WERI-Rb-1 (cell line): ENCODE results near the gene THUMPD3.

Source experiments
- DNase-seq: peaks from one replicate; pipeline ENCODE4 v3.0.0-alpha.2; 2020
- H3K27ac ChIP-seq: fragments of 250-450 bp; sonication (Bioruptor Pico); 2 replicates; pipeline ENCODE4 v1.5.1; 2020; ENCODE audit warnings: mild to moderate bottlenecking, moderate library complexity
- H3K27me3 ChIP-seq: fragments of 250-450 bp; sonication (Bioruptor Pico); 2 replicates; pipeline ENCODE4 v1.5.1; 2021; ENCODE audit warnings: mild to moderate bottlenecking, low read depth, moderate library complexity; ENCODE audit not compliant: insufficient read depth, severe bottlenecking
- H3K36me3 ChIP-seq: fragments of 250-450 bp; sonication (Bioruptor Pico); 2 replicates; pipeline ENCODE4 v1.5.1; 2020; ENCODE audit warnings: mild to moderate bottlenecking, moderate library complexity
- H3K4me3 ChIP-seq: 2 replicates; pipeline ENCODE4 v1.5.1; 2011; ENCODE audit warnings: low read depth, mild to moderate bottlenecking, control low read depth, low read length
- H3K9me3 ChIP-seq: fragments of 250-450 bp; sonication (Bioruptor Pico); 2 replicates; pipeline ENCODE4 v1.5.1; 2021; ENCODE audit warnings: mild to moderate bottlenecking, moderate library complexity; ENCODE audit not compliant: severe bottlenecking
- CTCF ChIP-seq: IDR thresholded peaks from 2 replicates; pipeline ENCODE4 v1.5.1; 2011; ENCODE audit warnings: low read depth, mild to moderate bottlenecking, control low read depth, inconsistent platforms, low read length

THUMPD3 gene

GRCh38 chr3:9409981-9410854, 47.4 kb downstream of the THUMPD3 start:
- no peak for DNase-seq
- no peak overlapping the region for H3K4me3 ChIP-seq
- TF ChIP-seq CTCF = no peak
- H3K27ac ChIP-seq = no peak overlapping the region
- peaks cover 14% of the 10 kb centered on the region for H3K36me3 ChIP-seq
- no peaks in the 10 kb centered on the region for H3K27me3 ChIP-seq
- no peaks in the 10 kb centered on the region for H3K9me3 ChIP-seq

DNA sequence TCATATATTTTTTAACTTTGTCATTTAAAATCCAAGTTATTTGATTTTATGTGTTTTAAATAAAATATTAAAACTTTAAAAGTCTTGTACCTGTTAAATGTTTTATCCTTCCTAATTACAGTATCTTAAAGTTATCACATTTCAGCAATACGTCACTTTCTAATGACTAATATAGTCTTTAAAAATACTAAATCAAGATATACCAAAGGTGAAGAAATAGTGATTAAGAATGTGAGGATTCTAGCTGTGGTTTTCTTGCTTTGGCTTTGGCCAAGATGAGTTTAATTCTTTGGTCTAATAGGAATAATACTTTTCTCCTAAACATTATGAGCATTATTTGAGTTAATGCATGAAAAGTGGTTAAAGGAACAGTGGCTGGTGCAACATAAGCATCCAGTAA, 48.4 kb downstream of the THUMPD3 start:
- H3K4me3 ChIP-seq = no peak overlapping the region
- no peak for TF ChIP-seq CTCF
- H3K27me3 ChIP-seq = no peaks in the 10 kb centered on the region
- H3K9me3 ChIP-seq = no peaks in the 10 kb centered on the region
- DNase-seq = no peak
- peaks cover 25% of the 10 kb centered on the region for H3K36me3 ChIP-seq
- no peak overlapping the region for H3K27ac ChIP-seq

DNA sequence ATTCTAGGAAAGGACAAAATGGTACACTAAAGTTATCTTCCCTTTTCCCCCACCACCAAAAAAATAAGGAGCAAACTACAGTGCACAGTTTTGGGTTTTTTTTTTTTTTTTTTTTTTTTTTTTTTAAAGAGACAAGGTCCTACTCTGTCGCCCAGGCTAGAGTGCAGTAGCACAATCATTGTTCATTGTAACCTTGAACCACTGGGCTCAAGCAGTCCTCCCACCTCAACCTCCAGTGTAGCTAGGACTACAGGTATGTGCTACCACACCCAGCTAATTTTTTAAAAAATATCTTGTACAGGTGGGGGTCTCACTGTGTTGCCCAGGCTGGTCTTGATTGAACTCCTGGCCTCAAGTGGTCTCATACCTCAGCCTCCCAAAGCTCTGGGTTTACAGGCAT, 49.4 kb downstream of the THUMPD3 start:
- no peak for DNase-seq
- no peak overlapping the region for H3K27ac ChIP-seq
- no peak overlapping the region for H3K4me3 ChIP-seq
- H3K36me3 ChIP-seq = peaks cover 31% of the 10 kb centered on the region
- H3K9me3 ChIP-seq = no peaks in the 10 kb centered on the region
- no peak for TF ChIP-seq CTCF
- no peaks in the 10 kb centered on the region for H3K27me3 ChIP-seq

GRCh38 chr3:9414826-9415225, 52.0 kb downstream of the THUMPD3 start:
- Histone ChIP-seq H3K36me3 (peaks cover 23% of the 10 kb centered on the region), H3K27ac (no peak overlapping the region), H3K9me3 (no peaks in the 10 kb centered on the region), H3K4me3 (no peak overlapping the region), H3K27me3 (no peaks in the 10 kb centered on the region)
- no peak for DNase-seq
- no peak for TF ChIP-seq CTCF

DNA sequence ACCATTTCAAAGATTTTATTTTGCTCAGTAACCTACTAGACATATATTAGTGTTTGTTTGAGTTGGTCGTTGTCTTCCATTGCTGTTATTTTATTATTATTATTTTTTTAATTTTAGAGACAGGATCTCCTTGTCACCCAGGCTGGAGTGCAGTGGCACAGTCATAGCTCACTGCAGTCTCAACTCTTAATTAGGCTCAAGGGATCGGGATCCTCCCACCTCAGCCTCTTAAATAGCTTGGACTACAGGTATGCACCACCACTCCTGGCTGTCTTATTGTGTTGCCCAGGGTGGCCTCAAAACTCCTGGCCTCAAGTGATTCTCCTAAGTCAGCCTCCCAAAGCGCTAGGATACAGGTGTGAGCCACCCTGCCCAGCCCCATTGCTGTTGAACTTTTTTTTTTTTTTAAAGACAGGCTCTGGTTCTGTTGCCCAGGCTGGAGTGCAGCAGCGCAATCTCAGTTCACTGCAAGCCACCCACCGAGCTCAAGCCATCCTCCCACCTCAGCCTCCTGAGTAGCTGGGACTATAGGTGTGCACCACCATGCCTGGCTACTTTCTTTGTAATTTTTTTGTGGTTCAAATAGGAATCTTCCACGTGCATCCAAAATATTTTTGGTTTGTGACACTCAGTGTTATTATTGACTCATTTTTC, 52.8 kb downstream of the THUMPD3 start:
- Histone ChIP-seq H3K36me3 (peaks cover 17% of the 10 kb centered on the region), H3K27ac (no peak overlapping the region)

More for the DNA sequence above, 52.8 kb downstream of the THUMPD3 start:
- DNase-seq = no peak
- Histone ChIP-seq H3K27me3 (no peaks in the 10 kb centered on the region), H3K9me3 (no peaks in the 10 kb centered on the region), H3K4me3 (no peak overlapping the region)
- TF ChIP-seq CTCF = no peak
